Erythroblast (primary cell): Measurements from ENCODE around the gene CKB.

Experiments used
- GATA1 ChIP-seq: IDR thresholded peaks from 2 replicates; pipeline ENCODE4 v1.6.1; 2011; ENCODE audit warnings: low read depth, mild to moderate bottlenecking, control low read depth, low read length, moderate library complexity
- POLR2A ChIP-seq: IDR thresholded peaks from 2 replicates; pipeline ENCODE4 v1.6.1; 2011; ENCODE audit warnings: mild to moderate bottlenecking, low read length

DNA sequence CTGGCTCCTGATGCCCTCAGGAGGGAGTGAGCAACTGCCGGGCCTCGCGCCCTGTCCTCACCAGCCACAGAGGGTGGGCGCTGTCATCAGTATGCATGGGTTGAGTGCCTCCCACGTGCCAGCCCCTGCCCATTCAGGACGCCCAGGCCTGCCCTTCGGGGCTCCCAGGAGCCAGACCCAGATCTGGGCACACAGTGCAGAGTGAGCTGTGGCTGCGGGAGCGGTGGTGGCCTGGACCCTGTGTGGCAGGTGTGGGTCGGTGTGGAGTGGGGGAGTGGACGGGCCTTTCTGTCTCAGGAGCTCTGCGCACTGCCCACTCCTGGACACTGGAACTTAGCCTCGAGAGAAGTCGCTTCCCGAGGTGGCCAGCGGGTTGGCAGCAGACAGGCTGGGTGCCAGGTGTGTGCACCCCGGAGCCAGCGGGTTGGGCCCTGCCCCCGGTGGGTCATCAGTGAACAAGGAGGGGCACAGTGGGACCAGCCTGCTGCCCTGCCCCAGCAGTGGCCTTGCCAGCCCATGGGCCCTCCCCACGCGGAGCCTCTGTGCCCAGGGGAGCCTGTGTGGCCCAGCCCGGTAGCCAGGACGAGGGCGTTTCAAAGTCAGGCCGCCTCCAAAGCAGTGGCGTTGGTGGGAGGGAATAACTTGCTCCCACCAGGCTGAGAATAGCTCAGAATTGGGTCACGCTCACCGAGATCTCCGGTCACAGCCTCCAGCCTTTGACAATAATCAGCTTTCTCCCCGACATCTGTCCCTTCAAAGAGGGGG lies 15.8 kb upstream of the CKB start:
- TF ChIP-seq POLR2A: no peak
- TF ChIP-seq GATA1: no peak
